NAMALWA (cell line): ENCODE measurements around the gene RAB42.
"Not testable (repeated sequence)": the region's sequence is repeated elsewhere in the genome, so short reads cannot be mapped to it uniquely, and the experiment has no call there.

Experiments used
- DNase-seq: peaks from one replicate; pipeline ENCODE4 v3.0.0-alpha.2; 2015; ENCODE audit warnings: low spot score

The RAB42 gene

GRCh38 chr1:28591708-28592320 lies at the start of gene RAB42:
RAB42 (plus strand) TSS chr1:28592265; CDS start chr1:28592512, 247 bp downstream.
- no peak for DNase-seq

GRCh38 chr1:28545246-28545628 lies 46.8 kb upstream of the RAB42 start:
- no peak for DNase-seq

- DNase-seq: no peak
These were observed 43.7 kb upstream of the RAB42 start for GRCh38 chr1:28548318-28548717.

GRCh38 chr1:28551381-28551780 lies 40.7 kb upstream of the RAB42 start:
- DNase-seq: no peak

- DNase-seq: peak; percentile 97
These were observed 39.1 kb upstream of the RAB42 start, which contains the start of gene TRNAU1AP for GRCh38 chr1:28552758-28553663. TRNAU1AP (plus strand) TSS chr1:28553085; CDS start chr1:28553111, 26 bp downstream.

GRCh38 chr1:28560886-28561285 lies 31.2 kb upstream of the RAB42 start:
- DNase-seq: no peak

GRCh38 chr1:28564310-28564709 lies 27.8 kb upstream of the RAB42 start:
- DNase-seq: no peak

- DNase-seq: no peak
These were observed 27.0 kb upstream of the RAB42 start for GRCh38 chr1:28565040-28565439.

- DNase-seq: no peak
These were observed 26.3 kb upstream of the RAB42 start for GRCh38 chr1:28565726-28566125.

- no peak for DNase-seq
These were observed 25.1 kb upstream of the RAB42 start for GRCh38 chr1:28566931-28567330.

GRCh38 chr1:28571911-28572310 lies 20.2 kb upstream of the RAB42 start:
- DNase-seq: no peak

GRCh38 chr1:28572891-28573290 lies 19.2 kb upstream of the RAB42 start:
- not testable (repeated sequence) for DNase-seq

- DNase-seq: no peak
These were observed 18.5 kb upstream of the RAB42 start for GRCh38 chr1:28573564-28573963.

- peak; percentile 59 for DNase-seq
These were observed 14.9 kb upstream of the RAB42 start for GRCh38 chr1:28577052-28577678.

- DNase-seq: peak; percentile 61
These were observed 14.1 kb upstream of the RAB42 start for GRCh38 chr1:28577738-28578536.

- no peak for DNase-seq
These were observed 13.3 kb upstream of the RAB42 start for GRCh38 chr1:28578696-28579218.

- DNase-seq: no peak
These were observed 12.7 kb upstream of the RAB42 start for GRCh38 chr1:28579401-28579800.

- peak; percentile 68 for DNase-seq
These were observed 11.1 kb upstream of the RAB42 start for GRCh38 chr1:28580722-28581530.

- DNase-seq: peak; percentile 95
These were observed 10.4 kb upstream of the RAB42 start for GRCh38 chr1:28581531-28582247.

GRCh38 chr1:28582248-28582615 lies 9.8 kb upstream of the RAB42 start:
- DNase-seq: no peak
